ENCODE measurements around the gene PDE11A. TPM values are rescaled to one million over a fixed set of nuclear protein-coding genes. Genes with fewer than 3 reads are reported as not detected.

PDE11A gene
- polyA plus RNA-seq, 2 of the 4 experiments (the other 2 are of a cell fraction): 3.6 to 5.6 TPM

GRCh38 chr2:177930916-177931315 is 141.7 kb downstream of the PDE11A start:
- ChIA-PET POLR2A (no interaction called here), CTCF (interaction anchor here (0.6 kb wide), 1 partner anchor 301 kb away, joined by 4 read pairs; no protein-coding TSS in a partner anchor)
- 53% methylated on average over 4 of the region's 4 CpGs for WGBS (ENCODE audit: missing lambda C conversion rate)
- Histone ChIP-seq H3K9me3 (peaks cover 6% of the 10 kb centered on the region; the same call in 1 of the 3 replicates), H3K4me1 (peaks cover 7% of the 10 kb centered on the region; the same call in 2 of the 3 replicates), H3K4me3 (no peak overlapping the region), H3K27ac (no peak overlapping the region), H3K4me2 (no peak overlapping the region)
- DNase-seq (ENCODE audit: low read depth in 1 of 2, low spot score in 1 of 2) (no peak), FAIRE-seq (no peak), ATAC-seq (no peak)
- TF ChIP-seq RFX5 (IDR thresholded peaks at IDR 0.05): no peak
- no peak for TF ChIP-seq PHF8 (IDR thresholded peaks at IDR 0.05; ENCODE audit: borderline replicate concordance, low read depth)
- no peak for TF ChIP-seq KDM1A (IDR thresholded peaks at IDR 0.05; ENCODE audit: low read depth)
- no peak for TF ChIP-seq SREBF2 (IDR thresholded peaks at IDR 0.05)
- no peak for TF ChIP-seq EP300 (IDR thresholded peaks at IDR 0.05)
- TF ChIP-seq JUNB (IDR thresholded peaks at IDR 0.05): no peak
- TF ChIP-seq CEBPB (IDR thresholded peaks at IDR 0.05): 0 out of 4 replicates have a peak, but pooled peaks of 1 of the 2 experiments have one; percentile 8
- TF ChIP-seq HOXB13 (CRISPR knock-in tag; IDR thresholded peaks at IDR 0.05; ENCODE audit: low read depth): no peak

- Histone ChIP-seq H3K9me3 (peaks cover 6% of the 10 kb centered on the region; the same call in 1 of the 3 replicates), H3K4me1 (peaks cover 7% of the 10 kb centered on the region; the same call in 2 of the 3 replicates), H3K27ac (no peak overlapping the region), H3K4me2 (peak overlapping the region; percentile 17; the same call in 1 of the 3 replicates), H3K4me3 (no peak overlapping the region)
- 8% methylated on average over 2 of the region's 2 CpGs for WGBS (ENCODE audit: missing lambda C conversion rate)
- peak in 1 of 2 experiments; percentile 69; a peak in 3 of 6 replicates for ATAC-seq
- ChIA-PET CTCF (no interaction called here), POLR2A (no interaction called here)
- TF ChIP-seq CEBPB (IDR thresholded peaks at IDR 0.05): peak in 1 of 2 experiments; percentile 48; a peak in 1 of 4 replicates
- TF ChIP-seq BHLHE40 (IDR thresholded peaks at IDR 0.05; ENCODE audit: low read depth, low read length): no peak
- TF ChIP-seq GATA3 (IDR thresholded peaks at IDR 0.05; ENCODE audit: borderline replicate concordance): 0 out of 2 replicates have a peak, but pooled peaks have one; percentile 26
- peak in 1 of 2 experiments; percentile 29 for DNase-seq (ENCODE audit: low read depth in 1 of 2, low spot score in 1 of 2)
- no peak for FAIRE-seq
Observed at GRCh38 chr2:177929662-177930522, 142.7 kb downstream of the PDE11A start.

- ATAC-seq (no peak), DNase-seq (ENCODE audit: low read depth in 1 of 2, low spot score in 1 of 2) (no peak), FAIRE-seq (no peak)
- WGBS (ENCODE audit: missing lambda C conversion rate): 57% methylated on average over 2 of the region's 2 CpGs
- Histone ChIP-seq H3K4me2 (no peak overlapping the region), H3K27ac (no peak overlapping the region), H3K4me1 (no peaks in the 10 kb centered on the region), H3K4me3 (no peak overlapping the region), H3K9me3 (no peaks in the 10 kb centered on the region)
- ChIA-PET CTCF (interaction anchor here (1.3 kb wide), 1 partner anchor 17 kb away, joined by 3 read pairs; no protein-coding TSS in a partner anchor), POLR2A (no interaction called here)
- no peak for TF ChIP-seq SREBF2 (IDR thresholded peaks at IDR 0.05)
- no peak for TF ChIP-seq EHMT2 (IDR thresholded peaks at IDR 0.05; ENCODE audit: low read depth)
- TF ChIP-seq EHF (CRISPR knock-in tag; IDR thresholded peaks at IDR 0.05): no peak
- TF ChIP-seq CBX8 (IDR thresholded peaks at IDR 0.05): no peak
- no peak for TF ChIP-seq NFE2L2 (conservative IDR thresholded peaks at IDR 0.05; ENCODE audit: low read length)
- TF ChIP-seq HMGXB4 (CRISPR knock-in tag; IDR thresholded peaks at IDR 0.05; ENCODE audit: borderline replicate concordance): no peak
- TF ChIP-seq JUNB (IDR thresholded peaks at IDR 0.05): no peak
- no peak for TF ChIP-seq KDM5A (IDR thresholded peaks at IDR 0.05)
- TF ChIP-seq POLR2AphosphoS2 (conservative IDR thresholded peaks at IDR 0.05; ENCODE audit: low read length): no peak
Observed at GRCh38 chr2:177923323-177923722, 149.3 kb downstream of the PDE11A start.

- no peaks in the 10 kb centered on the region for H3K9me3 ChIP-seq
- ATAC-seq (no peak), FAIRE-seq (no peak), DNase-seq (ENCODE audit: low read depth in 1 of 2, low spot score in 1 of 2) (no peak)
- no peak overlapping the region for H3K27ac ChIP-seq
- H3K4me1 ChIP-seq: no peaks in the 10 kb centered on the region
- TF ChIP-seq USF2 (IDR thresholded peaks at IDR 0.05) (no peak), REST (IDR thresholded peaks at IDR 0.05) (no peak), ZNF302 (CRISPR knock-in tag; IDR thresholded peaks at IDR 0.05) (no peak), HOXB5 (CRISPR knock-in tag; IDR thresholded peaks at IDR 0.05) (no peak)
- H3K4me2 ChIP-seq: no peak overlapping the region
- POLR2A ChIA-PET: no interaction called here
- CTCF ChIA-PET: no interaction called here
- no peak overlapping the region for H3K4me3 ChIP-seq
- WGBS (ENCODE audit: missing lambda C conversion rate): 59% methylated on average over 3 of the region's 3 CpGs
Observed at GRCh38 chr2:177921726-177922125, 150.9 kb downstream of the PDE11A start.

Measured in A549 (cell line).